Lung microvascular endothelial cell (primary cell): Measurements from ENCODE around the gene AIP. TPM values are rescaled to one million over a fixed set of nuclear protein-coding genes. Genes with fewer than 3 reads are reported as not detected.

Source experiments
- DNase-seq, 2 donors: peaks; one replicate each; pipeline versions ENCODE4 v3.0.0 to v3.0.0-alpha.2; 2010; ENCODE audit warnings: low read depth in 2 of 2
- total RNA-seq: library from RNA; depleted of rRNA; stranded (reverse); fragments of >200 nt; gene quantifications from 2 replicates; pipeline ENCODE4 v1.2.1, GENCODE V29; 2014

The AIP gene
- total RNA-seq, 1 donor from 2014 or later: 112 TPM

DNA sequence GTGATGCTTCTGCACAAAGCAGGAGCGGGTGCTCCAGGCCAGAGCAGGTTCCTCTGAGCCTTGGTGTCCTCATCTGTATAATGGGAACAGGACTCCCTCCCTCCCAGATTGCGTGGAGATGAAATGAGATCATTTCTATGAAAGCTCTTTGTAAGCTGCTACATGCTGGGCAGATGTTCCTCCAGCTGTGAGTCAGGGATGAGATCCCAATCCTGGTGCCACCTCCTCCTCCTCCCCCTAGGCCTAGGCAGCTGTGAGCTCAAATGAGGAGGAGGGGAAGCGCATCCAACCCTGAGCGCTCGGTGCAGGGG, 47.4 kb downstream of the AIP start:
- no peak for DNase-seq

DNA sequence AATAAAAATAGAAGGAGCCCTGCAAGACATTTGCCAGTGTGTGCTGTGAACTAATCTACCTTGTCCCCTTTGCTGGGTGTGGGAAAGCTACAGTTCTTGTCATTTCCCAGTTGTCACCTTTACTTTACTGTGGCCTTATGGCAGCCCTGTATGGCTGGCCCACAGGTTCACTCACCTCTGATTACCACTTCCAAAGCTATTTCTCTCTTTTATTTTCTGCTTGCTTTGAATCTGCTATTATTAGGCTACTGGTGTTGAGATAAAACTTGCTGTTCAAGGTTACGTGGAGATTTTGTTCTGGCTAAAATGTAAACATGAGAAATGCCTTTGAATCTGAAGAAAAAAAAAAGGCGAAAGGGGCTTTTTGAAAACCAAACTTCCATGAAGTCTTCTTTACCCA, 50.1 kb downstream of the AIP start:
- no peak for DNase-seq

DNA sequence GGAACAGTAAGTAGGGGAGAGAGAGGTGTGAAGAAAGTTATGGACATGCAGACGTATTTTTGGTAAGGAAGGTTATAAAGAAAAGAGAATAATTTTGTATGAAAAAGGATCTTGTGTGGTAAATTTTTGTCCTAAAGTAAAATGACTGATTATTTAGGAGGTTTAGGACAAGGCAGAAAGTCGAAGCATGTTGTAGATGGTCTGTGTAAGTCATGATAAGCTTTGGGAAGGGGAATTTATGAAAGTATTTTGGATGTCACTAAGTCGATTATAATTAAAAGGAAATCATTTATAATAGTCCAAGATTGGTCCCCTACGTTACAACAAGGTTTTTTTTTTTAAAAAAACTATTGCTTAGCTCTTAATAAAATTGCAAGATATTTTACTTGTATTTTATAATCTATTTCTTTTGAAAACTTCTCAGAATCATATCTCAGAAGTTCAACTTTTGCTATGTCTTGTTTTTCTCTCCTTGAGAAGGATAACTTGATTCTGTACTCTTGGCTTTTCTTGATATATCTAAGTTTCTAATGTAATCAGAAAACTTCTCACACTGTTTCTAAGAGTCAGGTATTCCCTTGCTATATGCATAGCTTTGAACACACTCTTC, 51.3 kb downstream of the AIP start:
- DNase-seq: no peak

DNA sequence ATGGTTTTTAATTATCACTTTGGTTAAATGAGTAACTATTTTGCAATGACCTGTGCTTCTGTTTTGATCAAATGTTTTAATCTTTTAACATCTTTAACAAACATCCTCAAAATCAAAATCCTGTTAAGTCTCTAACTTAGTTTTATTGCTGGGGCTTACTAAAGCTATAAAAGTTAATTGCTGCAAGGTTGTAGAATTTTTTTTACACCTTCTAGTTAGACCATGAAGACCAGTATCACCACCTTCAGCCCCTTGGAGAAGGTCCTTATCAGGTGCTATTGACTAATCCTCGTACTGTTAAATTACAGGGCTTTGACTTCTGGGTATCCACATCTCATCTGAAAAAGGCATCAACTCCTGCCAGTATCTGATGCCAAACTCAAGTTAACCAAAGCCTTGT, 52.7 kb downstream of the AIP start:
- no peak for DNase-seq

DNA sequence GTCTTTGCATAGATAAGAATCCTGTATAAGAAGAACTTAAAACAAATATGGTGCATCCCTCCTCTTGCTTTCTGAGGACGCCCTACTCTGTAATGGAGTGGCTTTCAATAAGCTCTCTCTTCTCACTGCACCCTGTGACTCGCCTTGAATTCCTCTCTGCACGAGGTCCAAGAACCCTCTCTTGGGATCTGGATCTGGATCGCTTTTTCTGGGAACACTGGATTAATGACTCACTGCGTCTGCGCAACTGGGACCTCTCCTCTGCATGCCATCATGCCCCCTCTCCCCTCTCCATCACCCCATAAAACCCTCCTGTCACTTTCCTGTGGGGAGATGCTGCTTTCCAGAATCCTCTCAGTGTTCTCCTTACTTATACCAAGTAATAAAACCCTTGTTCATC, 55.5 kb downstream of the AIP start:
- DNase-seq: no peak

DNA sequence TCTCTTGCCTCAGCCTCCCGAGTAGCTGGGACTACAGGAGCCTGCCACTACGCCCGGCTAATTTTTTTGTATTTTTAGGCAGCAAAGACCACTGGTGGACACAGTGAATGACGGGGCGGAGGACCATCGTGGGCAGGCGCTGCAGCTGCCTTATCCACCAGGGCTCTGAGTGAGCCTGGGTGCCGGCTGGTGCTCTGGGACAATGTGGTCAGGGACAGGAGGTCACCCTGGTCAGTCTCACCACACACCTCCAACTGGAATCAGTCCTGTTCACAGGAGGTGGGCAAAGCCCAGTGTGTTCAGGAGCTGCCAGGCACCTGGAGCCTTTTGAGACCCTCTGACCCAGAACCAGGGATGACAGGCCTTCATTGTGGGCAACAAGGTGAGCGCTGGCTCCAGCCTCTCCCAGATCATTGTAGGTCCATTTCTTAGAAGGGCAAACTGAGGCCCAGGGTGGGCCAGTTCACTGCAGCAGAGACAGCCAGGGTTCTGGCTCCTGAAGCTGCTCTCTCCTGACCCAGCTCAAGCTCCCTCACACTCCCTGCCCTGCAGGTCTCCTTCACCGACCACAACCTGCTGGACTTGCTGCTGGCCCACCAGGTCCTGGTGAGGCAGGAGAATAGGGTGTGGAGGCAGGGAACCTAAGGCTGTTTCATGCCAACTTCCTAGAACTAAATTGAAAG, 56.1 kb downstream of the AIP start:
- no peak for DNase-seq

DNA sequence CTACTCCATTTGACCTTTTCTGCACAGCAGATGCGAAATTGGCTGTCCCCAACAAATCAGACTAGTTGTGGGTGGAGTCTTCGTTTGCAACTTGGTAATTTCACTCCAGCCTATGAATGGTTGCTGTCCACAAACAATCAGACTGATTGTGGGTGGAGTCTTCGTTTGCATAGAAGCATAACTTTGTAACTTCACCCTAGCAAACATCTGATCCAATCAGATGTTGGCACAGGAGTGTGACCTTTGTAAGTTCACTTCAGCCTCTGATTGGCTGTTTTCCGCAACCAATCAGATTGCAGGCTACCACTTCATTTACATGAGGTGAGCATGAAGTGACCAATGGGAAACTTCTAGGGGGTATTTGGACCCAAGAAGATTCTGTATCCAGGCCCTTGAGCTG, 56.7 kb downstream of the AIP start:
- no peak for DNase-seq

Other genes starting within 250 kb of the AIP start
- gene GRK2, start 216.6 kb upstream of the AIP start, total RNA-seq: 28.8 and 29.6 TPM in 2 replicates
- 17.2 and 30.2 TPM in 2 replicates for gene ANKRD13D, start 193.7 kb upstream of the AIP start, total RNA-seq
- 7.2 and 7.3 TPM in 2 replicates for gene SSH3, start 179.5 kb upstream of the AIP start, total RNA-seq
- 27.7 and 33.5 TPM in 2 replicates for gene POLD4, start 129.5 kb upstream of the AIP start, total RNA-seq
- gene CLCF1, start 109.4 kb upstream of the AIP start, total RNA-seq: 1.2 and 1.5 TPM in 2 replicates
- gene RAD9A, start 91.0 kb upstream of the AIP start, total RNA-seq: 3.0 and 3.5 TPM in 2 replicates
- 217 TPM in 2 replicates for gene PPP1CA, start 81.2 kb upstream of the AIP start, total RNA-seq
- under 0.01 TPM in 1 of 2 replicates, not detected in the other for gene TBC1D10C, start 78.9 kb upstream of the AIP start, total RNA-seq
- gene CARNS1, start 67.3 kb upstream of the AIP start, total RNA-seq: under 0.01 TPM in 2 replicates
- 21.8 and 23.0 TPM in 2 replicates for gene RPS6KB2, start 54.5 kb upstream of the AIP start, total RNA-seq
- 0.20 TPM in 1 of 2 replicates, not detected in the other for gene PTPRCAP, start 45.3 kb upstream of the AIP start, total RNA-seq
- 91.9 and 111 TPM in 2 replicates for gene CORO1B, start 39.5 kb upstream of the AIP start, total RNA-seq
- gene GPR152, start 30.3 kb upstream of the AIP start, total RNA-seq: not detected in 2 replicates
- 0.60 and 1.3 TPM in 2 replicates for gene CABP4, start 27.7 kb upstream of the AIP start, total RNA-seq
- 14.2 and 16.1 TPM in 2 replicates for gene TMEM134, start 13.8 kb upstream of the AIP start, total RNA-seq
- gene PITPNM1, start 22.3 kb downstream of the AIP start, total RNA-seq: 3.6 and 5.2 TPM in 2 replicates
- 13.1 and 19.2 TPM in 2 replicates for gene CDK2AP2, start 25.1 kb downstream of the AIP start, total RNA-seq
- not detected in 2 replicates for gene CABP2, start 40.4 kb downstream of the AIP start, total RNA-seq
- gene GSTP1, start 100.8 kb downstream of the AIP start, total RNA-seq: 638 and 947 TPM in 2 replicates
- gene NDUFV1, start 123.9 kb downstream of the AIP start, total RNA-seq: 143 and 149 TPM in 2 replicates
- 7.1 and 7.6 TPM in 2 replicates for gene NUDT8, start 146.9 kb downstream of the AIP start, total RNA-seq
- not detected in 2 replicates for gene TBX10, start 156.7 kb downstream of the AIP start, total RNA-seq
- not detected in 2 replicates for gene ACY3, start 167.7 kb downstream of the AIP start, total RNA-seq
- not detected in 2 replicates for gene ALDH3B2, start 191.6 kb downstream of the AIP start, total RNA-seq